AG08395 (cell line): ENCODE measurements around the gene AVP.
"Not testable (repeated sequence)": the region's sequence is repeated elsewhere in the genome, so short reads cannot be mapped to it uniquely, and the experiment has no call there.

ENCODE experiments used
- DNase-seq: peaks from one replicate; pipeline ENCODE4 v3.0.0; 2012; ENCODE audit warnings: mixed read lengths, low spot score

Gene AVP, protein sequence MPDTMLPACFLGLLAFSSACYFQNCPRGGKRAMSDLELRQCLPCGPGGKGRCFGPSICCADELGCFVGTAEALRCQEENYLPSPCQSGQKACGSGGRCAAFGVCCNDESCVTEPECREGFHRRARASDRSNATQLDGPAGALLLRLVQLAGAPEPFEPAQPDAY

DNA sequence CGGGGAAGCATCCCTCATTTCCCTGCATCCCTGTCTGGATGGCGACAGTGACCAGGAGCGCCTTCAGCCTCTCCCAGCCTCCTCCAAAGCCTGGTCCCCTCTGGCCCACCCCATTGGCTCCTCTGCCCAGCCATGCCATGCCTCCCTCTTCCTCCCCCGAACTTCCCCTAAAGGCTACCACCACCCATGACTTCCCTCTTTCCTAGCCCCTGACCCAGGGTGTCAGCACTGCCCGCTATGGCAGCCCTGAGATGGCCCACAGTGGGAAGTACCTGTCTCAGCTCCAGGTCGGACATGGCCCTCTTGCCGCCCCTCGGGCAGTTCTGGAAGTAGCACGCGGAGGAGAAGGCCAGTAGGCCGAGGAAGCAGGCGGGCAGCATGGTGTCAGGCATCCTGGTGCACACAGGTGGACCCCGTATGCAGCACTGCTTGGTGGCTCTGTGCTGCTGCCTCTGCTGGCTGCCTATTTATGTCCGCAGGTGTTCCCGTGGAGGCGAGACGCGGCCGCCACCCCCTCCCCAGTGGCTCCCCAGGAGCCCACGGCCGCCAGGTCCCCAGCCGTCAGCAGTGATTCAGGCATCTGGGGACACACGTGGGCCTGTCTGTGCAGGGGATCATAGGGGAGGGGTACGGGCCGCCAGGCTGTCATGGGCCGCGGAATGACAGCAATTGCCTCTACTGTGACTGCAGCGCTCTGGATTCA is at the start of gene AVP:
Gene AVP, minus strand, starts transcription at position 442 of the 703 bp plus-strand sequence. Its CDS starts 50 bp downstream, at position 392.
- DNase-seq: no peak

DNA sequence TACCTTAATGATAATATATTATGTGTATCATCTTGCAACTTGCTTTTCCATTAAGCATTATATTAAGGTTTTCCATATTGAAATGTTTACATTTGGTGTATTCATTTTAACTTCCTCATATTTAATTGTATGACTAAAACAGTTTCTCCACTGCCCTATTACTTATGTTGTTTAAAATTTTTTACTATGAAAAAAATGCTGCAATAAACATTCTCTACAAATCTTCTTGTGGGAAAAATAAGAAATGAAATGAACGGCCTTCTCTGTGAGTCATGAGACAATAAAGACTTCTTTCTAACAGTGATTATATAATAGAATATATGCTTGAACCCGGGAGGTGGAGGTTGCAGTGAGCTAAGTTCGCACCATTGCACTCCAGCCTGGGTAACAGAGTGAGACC is 49.6 kb upstream of the AVP start:
- no peak for DNase-seq

DNA sequence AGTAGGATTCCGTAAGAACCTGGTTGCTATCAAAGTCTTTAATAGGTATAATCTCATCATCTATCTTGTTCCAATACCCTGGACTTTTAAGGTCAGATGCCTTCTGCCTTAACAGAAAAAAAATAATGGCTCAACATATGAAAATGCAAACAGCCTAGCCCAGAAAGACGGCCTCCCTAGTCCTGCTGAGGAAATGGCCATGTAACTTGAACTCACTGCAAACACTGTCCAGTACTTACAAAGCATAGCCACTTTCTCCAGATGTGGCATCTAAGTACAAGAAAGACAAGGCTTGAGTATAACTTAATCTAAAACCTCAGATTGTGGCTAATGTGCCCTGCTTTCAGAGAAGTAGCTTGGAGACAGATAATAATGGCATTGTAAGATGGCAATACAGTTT is 48.6 kb upstream of the AVP start:
- DNase-seq: no peak

DNA sequence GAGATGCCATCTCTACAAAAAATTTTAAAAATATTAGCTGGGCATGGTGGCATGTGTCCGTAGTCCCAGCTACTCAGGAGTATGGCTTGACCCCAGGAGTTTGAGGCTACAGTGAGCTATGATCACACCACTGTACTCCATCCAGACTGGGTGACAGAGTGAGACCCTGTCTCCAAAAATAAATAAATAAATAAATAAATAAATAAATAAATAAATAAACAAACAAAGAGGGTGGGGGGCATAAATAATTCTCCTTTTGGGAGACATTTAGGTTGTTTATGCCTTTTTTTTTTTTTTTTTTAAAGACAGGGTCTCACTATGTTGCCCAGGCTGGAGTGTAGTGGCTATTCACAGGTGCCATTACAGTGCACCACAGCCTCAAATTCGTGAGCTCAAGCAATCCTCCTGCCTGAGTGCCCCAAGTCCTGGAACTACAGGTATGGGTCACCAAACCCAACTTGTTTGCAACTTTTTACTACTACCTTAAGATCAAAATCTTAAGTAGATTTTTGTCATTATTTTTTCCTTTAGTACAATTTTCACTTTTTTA is 45.6 kb upstream of the AVP start:
- DNase-seq: no peak

DNA sequence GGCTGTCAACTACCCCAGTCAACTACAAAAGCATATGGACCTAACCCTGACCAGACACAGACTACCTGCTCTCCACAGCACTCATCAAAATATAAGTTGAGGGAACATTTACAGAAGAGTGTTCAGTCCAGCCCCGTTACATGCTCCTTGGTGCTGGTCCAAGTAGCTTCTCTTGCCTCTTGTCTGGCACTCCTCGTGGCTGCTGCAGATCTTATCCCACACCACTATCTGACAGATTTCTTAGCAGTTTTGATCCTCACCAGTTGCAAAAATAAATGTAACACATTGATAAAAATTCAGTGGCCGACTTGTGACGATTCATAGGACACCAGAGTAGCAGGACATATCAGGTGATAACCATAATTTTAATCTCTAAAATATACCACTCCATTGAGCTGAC is 44.6 kb upstream of the AVP start:
- no peak for DNase-seq

DNA sequence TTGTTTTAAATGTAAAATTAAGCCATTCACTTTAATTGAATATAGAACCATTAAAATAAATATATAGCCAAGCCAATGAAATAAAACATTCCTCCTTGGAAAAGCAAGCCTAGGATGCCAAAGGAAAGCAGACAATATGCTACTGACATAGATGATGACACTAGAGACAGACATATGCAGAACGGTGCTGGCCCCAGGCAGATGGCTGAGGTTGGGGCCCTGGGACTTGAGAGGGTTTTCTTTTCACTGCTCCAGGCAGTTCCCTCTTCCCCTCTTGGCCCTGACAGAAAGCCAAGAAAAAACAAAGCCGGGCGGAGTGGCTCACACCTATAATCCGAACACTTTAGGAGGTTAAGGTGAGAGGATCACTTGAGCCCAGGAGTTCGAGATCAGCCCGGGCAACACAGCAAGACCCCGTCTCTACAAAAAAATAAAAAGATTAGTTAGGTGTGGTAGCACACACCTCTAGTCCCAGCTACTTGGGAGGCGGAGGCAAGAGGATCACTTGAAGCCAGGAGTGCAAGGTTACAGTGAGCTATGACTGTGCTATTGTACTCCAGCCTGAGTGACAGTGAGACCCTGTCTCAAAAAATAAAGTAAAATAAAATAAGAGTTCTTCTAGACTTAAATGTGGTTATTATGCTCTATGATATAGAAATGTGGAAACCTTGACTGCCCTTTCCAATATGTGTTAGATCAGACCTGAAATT is 43.9 kb upstream of the AVP start:
- DNase-seq: no peak

DNA sequence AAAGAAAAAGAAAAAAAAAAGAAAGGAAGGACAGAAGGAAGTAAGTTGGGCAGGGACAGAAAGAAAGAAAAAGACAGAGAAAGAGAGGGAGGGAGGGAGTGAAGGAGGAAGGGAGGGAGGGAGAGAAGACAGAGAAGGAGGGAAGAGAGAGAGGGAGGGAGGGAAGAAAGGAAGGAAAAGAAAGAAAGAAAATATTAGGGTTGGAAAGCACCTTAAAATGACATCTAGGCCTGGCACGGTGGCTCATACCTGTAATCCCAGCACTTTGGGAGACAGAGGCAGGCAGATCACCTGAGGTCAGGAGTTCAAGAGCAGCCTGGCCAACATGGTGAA is 42.0 kb upstream of the AVP start:
- DNase-seq: no peak

DNA sequence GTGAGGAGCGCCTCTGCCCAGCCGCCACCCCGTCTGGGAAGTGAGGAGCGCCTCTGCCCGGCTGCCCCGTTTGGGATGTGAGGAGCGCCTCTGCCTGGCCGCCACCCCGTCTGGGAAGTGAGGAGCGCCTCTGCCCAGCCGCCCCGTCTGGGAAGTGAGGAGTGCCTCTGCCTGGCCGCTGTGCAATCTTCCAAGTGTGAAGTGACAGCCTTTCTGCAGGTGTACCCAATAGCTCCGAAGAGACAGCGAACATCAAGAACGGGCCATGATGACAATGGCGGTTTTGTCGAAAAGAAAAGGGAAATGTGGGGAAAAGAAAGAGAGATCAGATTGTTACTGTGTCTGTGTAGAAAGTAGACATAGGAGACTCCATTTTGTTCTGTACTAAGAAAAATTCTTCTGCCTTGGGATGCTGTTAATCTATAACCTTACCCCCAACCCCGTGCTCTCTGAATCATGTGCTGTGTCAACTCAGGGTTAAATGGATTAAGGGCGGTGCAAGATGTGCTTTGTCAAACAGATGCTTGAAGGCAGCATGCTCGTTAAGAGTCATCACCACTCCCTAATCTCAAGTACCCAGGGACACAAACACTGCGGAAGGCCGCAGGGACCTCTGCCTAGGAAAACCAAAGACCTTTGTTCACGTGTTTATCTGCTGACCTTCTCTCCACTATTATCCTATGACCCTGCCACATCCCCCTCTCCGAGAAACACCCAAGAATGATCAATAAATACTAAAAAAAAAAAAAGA is 41.4 kb upstream of the AVP start:
- not testable (repeated sequence) for DNase-seq

DNA sequence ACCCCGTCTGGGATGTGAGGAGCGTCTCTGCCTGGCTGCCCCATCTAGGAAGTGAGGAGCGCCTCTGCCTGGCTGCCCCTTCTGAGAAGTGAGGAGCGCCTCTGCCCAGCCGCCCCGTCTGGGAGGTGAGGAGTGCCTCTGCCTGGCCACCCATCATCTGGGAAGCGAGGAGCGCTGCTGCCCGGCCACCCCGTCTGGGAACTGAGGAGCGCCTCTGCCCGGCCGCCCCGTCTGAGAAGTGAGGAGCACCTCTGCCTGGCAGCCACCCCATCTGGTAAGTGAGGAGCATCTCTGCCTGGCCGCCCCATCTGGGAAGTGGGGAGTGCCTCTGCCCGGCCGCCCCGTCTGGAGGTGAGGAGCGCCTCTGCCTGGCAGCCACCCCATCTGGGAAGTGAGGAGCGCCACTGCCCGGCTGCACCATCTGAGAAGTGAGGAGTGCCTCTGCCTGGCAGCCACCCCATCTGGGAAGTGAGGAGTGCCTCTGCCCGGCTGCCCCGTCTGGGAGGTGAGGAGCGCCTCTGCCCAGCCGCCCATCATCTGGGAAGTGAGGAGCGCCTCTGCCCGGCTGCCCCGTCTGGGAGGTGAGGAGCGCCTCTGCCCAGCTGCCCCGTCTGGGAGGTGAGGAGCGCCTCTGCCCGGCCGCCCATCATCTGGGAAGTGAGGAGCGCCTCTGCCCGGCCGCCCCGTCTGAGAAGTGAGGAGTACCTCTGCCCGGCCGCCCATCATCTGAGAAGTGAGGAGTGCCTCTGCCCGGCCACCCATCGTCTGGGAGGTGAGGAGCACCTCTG is 40.4 kb upstream of the AVP start:
- not testable (repeated sequence) for DNase-seq

DNA sequence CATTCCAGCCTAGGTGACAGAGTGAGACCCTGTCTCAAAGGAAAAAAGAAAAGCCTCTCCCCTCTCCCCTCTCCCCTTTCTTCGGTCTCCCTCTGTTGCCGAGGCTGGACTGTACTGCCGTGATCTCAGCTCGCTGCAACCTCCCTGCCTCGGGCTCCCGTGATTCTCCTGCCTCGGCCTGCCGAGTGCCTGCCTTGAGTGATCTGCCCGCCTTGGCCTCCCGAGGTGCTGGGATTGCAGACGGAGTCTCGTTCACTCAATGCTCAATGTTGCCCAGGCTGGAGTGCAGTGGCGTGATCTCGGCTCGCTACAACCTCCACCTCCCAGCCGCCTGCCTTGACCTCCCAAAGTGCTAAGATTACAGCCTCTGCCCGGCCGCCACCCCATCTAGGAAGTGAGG is 39.6 kb upstream of the AVP start:
- DNase-seq: not testable (repeated sequence)

DNA sequence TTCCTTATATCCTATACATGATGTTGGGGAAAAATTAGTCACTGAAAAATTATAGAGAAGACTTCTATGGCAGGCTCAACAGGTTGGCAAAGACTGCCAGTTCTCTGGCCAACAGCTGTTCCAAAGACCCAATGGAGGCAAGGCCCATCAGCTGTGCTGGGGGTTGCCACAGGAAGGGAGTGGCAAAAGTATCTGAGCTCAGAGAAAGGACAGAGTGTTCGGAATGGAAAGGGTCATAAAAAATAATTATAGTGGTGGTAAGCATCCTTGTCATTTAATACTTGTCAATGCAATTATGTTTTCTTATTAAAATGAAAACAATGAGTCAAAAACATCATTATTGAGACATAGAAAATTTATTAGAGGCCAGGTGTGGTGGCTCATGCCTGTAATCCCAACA is 39.0 kb upstream of the AVP start:
- DNase-seq: no peak

DNA sequence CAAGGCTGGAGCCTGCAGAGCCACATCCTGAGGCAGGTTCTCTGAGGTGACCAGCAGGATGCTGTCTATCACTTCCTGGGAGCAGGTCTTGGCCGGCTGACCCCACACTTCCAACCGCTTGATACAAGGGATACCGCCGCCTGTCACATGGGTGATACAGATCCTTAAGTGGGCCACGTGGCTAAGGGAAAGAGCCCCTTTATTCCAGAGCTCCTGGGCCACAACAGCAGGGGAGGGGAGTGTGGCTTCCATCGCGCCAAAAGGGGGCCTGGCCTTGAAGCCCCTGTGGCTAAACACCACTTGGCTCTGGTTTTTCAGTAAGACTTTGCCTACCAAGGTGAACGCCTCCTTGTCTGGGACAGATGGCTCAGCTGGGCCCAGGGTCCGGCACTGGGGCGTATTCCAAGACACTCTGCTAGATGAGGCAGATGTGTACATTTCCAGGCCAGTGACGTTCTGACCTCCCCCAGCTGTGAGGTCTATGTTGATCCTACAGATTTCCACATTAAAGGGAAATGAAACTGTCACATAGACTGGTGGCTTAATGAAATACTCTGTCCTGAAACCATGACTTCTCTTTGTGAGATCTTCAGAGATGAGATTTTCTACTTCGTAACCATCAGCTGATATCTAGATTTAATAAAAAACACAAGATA is 37.6 kb upstream of the AVP start:
- no peak for DNase-seq

DNA sequence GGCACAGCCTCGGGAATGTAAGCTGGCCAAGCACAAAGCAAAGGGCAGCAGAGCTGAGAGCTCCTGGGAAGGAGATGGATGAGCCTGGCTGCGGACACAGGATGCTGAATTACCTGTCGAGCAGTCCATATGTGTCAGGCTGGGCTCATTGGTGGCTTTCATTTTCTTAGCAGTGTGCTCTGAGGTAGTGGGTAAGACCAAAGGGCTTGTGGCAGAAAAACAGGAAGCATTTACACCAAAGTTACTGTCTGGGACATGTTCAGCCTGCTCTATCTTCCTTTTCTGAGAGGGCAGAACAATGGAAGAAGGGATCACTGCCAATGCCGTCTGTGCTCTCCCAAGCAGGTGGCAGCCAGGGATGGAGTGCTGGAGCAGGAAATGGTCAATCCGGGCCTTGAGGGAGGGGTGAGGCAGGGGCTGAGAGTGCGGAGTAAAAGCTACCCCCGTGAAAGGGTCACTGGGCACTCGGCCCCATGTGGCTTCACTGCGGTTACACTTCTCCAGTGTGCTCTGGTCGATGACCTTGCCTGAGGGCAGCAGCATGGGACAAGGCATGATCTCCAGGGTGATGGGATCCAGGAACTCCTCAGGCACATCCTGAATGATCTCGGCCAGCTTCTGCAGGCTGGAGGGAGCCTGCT is 36.9 kb upstream of the AVP start:
- DNase-seq: no peak

DNA sequence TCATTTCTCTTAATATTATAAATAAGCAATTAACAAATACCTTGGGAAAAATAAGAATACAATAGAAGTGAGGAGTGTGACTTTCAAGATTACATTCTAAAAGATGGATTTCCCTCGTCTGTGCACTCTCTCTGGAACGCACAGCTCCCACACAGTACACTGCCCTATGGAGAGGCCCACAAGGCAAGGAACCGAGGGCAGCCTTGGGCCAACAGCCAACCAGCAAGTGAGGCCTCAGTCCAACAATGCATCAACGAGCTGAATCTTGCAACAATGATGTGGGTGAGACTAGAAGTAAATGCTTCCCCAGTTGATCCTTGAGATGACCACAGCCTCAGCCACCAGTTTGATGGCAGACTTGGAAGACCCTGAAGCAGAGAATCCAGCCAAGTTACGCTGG is 34.5 kb upstream of the AVP start:
- DNase-seq: no peak

DNA sequence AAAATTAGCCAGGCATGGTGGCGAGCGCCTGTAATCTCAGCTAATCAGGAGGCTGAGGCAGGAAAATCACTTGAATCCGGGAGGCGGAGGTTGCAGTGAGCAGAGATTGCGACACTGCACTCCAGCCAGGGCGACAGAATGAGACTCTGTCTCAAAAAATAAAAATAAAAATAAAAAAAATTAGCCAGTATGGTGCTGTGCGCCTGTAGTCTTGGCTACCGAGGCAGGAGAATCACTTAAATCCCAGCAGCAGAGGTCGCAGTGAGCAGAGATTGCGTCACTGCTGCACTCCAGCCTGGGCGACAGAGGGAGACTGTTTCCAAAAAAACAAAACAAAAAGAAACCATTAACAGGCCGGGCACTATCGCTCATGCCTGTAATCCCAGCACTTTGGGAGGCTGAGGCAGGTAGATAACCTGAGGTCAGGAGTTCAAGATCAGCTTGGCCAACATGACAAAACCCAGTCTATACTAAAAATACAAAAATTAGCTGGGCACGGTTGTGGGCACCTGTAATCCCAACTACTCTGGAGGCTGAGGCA is 33.4 kb upstream of the AVP start:
- DNase-seq: peak; percentile 67

DNA sequence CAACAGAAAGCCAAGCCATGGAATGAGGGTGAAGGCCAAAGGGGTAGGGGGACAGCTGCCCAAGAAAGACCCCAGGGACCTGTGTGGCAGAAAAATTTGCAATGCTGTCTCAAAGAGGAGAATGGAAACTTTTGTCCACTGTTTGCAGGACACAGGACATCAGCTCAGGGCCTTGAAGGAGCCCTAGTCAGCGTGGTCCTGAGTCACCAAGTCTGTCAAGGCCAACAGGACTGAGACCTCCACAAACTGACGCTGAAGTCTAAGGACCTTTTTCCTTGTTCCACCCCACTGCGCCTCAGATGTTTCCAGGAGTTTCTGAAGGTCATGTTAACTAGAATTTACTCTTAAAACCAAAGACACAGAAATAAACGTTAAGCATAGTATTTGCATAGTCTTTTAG is 31.8 kb upstream of the AVP start:
- no peak for DNase-seq

DNA sequence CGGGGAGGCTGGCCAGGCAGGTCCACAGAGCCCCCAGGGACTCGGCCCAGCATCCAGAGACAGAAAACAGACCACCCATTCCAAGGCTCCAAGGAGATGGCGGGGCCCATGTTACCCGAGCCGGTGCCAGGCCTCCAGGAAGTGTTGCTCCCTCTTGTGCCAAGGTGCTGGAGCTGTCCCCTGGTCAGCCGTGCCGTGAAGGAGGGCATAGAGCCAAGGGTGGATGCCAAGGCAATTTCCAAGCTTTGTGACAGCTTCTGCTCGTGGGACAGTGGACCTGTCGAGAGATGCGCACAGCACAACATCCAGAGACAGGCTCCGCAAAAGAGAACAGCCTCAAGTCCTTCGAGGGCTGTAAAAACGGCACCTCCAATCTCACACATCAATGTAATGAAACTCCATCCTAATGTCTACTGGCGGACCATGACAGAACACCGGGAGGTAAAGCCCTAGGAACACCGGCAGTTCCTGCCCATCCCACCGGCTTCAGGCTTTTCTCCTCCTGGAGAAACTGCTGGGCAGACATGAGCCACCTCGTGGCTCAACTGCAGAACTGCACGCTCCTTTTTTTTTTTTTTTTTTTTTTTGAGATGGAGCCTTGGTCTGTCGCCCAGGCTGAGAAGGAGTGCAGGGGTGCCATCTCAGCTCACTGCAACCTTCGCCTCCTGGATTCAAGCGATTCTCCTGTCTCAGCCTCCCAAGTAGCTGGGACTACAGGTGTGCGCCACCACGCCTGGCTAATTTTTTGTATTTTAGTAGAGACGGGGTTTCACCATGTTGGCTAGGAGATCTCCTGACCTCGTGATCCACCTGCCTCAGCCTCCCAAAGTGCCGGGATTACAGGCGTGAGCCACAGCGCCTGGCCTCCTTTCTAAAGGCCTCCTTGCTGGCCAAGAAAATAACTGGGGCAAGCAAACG is 30.9 kb upstream of the AVP start:
- DNase-seq: peak; percentile 91

DNA sequence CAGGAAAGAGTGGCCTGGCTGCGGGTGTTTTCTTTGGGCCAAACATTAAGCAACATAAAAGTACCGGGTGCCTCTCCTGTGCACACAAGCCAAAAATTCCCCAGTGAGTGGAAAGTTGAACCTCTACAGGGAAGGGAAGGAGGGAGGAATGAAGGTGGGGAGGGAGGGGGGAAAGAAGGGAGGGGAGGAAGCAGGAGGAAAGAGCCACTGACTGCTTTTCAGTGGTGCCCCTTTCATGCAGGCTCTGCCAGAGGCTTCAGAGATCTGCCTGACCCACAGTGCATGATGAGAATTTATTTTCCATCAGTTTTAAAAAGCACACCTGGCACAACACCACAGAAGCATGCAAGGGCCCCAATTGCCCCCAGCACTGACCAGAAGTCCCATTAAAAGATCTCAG is 27.5 kb upstream of the AVP start:
- no peak for DNase-seq

DNA sequence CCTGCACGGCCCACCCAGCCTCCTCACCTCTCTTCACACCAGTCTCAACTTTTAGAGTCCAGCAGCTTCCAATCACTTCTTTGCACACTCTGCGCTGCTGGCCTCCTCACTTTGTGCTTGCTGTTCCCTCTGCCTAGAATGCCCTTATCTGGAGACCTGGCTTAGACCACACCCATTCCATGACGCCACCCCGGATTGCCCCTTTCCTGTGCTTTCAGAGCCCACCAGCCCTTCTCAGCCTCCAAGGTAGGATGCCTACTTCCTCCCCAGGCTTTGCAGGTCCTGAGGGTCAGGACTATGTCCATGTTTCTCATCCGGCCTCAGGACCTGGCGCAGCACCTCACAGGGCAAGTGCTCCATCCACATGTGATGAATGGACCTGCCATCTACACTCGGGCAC is 27.0 kb upstream of the AVP start:
- no peak for DNase-seq
